Limb (tissue), 2 donors: ENCODE measurements around the gene INPPL1.

Source experiments
- DNase-seq, 2 donors: peaks; one replicate each; pipeline ENCODE4 v3.0.0-alpha.2; 2016; ENCODE audit errors: extremely low spot score in 2 of 2

INPPL1 gene

GRCh38 chr11:72232260-72233055, 7.9 kb downstream of the INPPL1 start:
- DNase-seq, result no peak

GRCh38 chr11:72233056-72233772, 8.6 kb downstream of the INPPL1 start:
- no peak for DNase-seq

- no peak for DNase-seq
Measured at GRCh38 chr11:72233773-72234513, 9.4 kb downstream of the INPPL1 start.

- DNase-seq, result no peak
Measured at GRCh38 chr11:72234514-72234830, 9.9 kb downstream of the INPPL1 start.

GRCh38 chr11:72234920-72235319, 10.4 kb downstream of the INPPL1 start:
- no peak for DNase-seq

GRCh38 chr11:72235351-72236057, 10.9 kb downstream of the INPPL1 start:
- no peak for DNase-seq

GRCh38 chr11:72236083-72236697, 11.6 kb downstream of the INPPL1 start:
- DNase-seq, result no peak

- DNase-seq, result no peak
Measured at GRCh38 chr11:72236774-72237111, 12.2 kb downstream of the INPPL1 start.

- DNase-seq, result peak in 1 of 2 donors; percentile 44
Measured at GRCh38 chr11:72237112-72237931, 12.8 kb downstream of the INPPL1 start.

- DNase-seq, result peak in 1 of 2 donors; percentile 73
Measured at GRCh38 chr11:72238040-72238450, 13.5 kb downstream of the INPPL1 start.

- peak in 1 of 2 donors; percentile 39 for DNase-seq
Measured at GRCh38 chr11:72238492-72239312, 14.1 kb downstream of the INPPL1 start.

GRCh38 chr11:72239313-72239848, 14.8 kb downstream of the INPPL1 start:
- DNase-seq, result peak in 1 of 2 donors; percentile 66

GRCh38 chr11:72239849-72240460, 15.4 kb downstream of the INPPL1 start:
- DNase-seq, result no peak

- peak in 1 of 2 donors; percentile 53 for DNase-seq
Measured at GRCh38 chr11:72240461-72241290, 16.1 kb downstream of the INPPL1 start.

- peak in 1 of 2 donors; percentile 49 for DNase-seq
Measured at GRCh38 chr11:72241291-72241781, 16.8 kb downstream of the INPPL1 start.

- DNase-seq, result no peak
Measured at GRCh38 chr11:72242141-72242540, 17.6 kb downstream of the INPPL1 start.

GRCh38 chr11:72243173-72244059, 18.8 kb downstream of the INPPL1 start:
- DNase-seq, result no peak
